OCI-LY3 (cell line): Measurements from ENCODE around the gene PIK3R2.

Experiments used
- CTCF ChIP-seq: fragments of 200-600, 300-600 bp; sonication (generic); IDR thresholded peaks from 2 replicates; pipeline ENCODE4 v1.5.1; 2014; ENCODE audit warnings: antibody characterized with exemption, low read length, low read depth
- EZH2phosphoT487 ChIP-seq: fragments of 200-600 bp; shearing (Covaris generic); IDR thresholded peaks from 2 replicates; pipeline ENCODE4 v1.6.1; 2018; ENCODE audit warnings: antibody characterized with exemption, mixed run types, low read depth

GRCh38 chr19:18190278-18190677 is 37.3 kb downstream of the PIK3R2 start:
- TF ChIP-seq CTCF (no peak), EZH2phosphoT487 (no peak)
